K562 (cell line): ENCODE results near the gene SLC1A2. TPM values are rescaled to one million over a fixed set of nuclear protein-coding genes. Genes with fewer than 3 reads are reported as not detected.

Experiments
- ATAC-seq: fragments of 200-7000 bp; cut with Tn5 transposase; 3 replicates; pipeline ENCODE4 v1.9.1; 2020; ENCODE audit warnings: moderate library complexity
- BruUV-seq: library from RNA; stranded (reverse); fragments of 400-500 nt; replicated peaks from 2 replicates; lab custom pipeline; 2021; lab: Mats Ljungman, UMichigan
- CTCF ChIA-PET: fragments of 300-600 bp; formaldehyde crosslinking; extraction: SDS; loops from one replicate; lab custom pipeline; 2021; ENCODE audit warnings: low intra/inter-chr PET ratio; lab: Yijun Ruan, JAX
- POLR2A ChIA-PET: fragments of 300-600, 350-650 bp; sonication (Branson Sonifier 250); formaldehyde crosslinking; extraction: SDS; loops from one replicate; lab custom pipeline; 2021; ENCODE audit warnings: antibody characterized with exemption, inconsistent platforms; lab: Yijun Ruan, JAX
- DNase-seq, 4 experiments: peaks; one replicate each; pipeline versions ENCODE4 v3.0.0 to v3.0.0-alpha.2; 2011 to 2018; ENCODE audit warnings: low spot score in 3 of 4, mixed read lengths in 3 of 4; ENCODE audit errors: extremely low read depth in 1 of 4
- FAIRE-seq: peaks from 2 replicates; lab custom pipeline; 2011; peaks lifted over from hg19 to GRCh38; lab: Jason Lieb, UNC
- H2AFZ ChIP-seq: 2 replicates; pipeline ENCODE4 v1.6.0; 2011; ENCODE audit warnings: low read depth, low read length, control low read depth, inconsistent platforms
- H3K27ac ChIP-seq: fragments of 200-600 bp; 3 replicates; pipeline ENCODE4 v1.8.0; 2011; ENCODE audit warnings: low read depth, mild to moderate bottlenecking, control low read depth, inconsistent platforms, low read length, moderate library complexity, mixed read lengths; ENCODE audit errors: extremely low read depth
- H3K27me3 ChIP-seq, 2 experiments: fragments of 300-600 bp in 1 of 2; 2 replicates in 1 of 2; 3 replicates in 1 of 2; pipeline versions ENCODE4 v1.6.0 to v1.8.0; 2011; ENCODE audit warnings: inconsistent platforms in 2 of 2, low read length in 2 of 2, mild to moderate bottlenecking in 1 of 2, mixed read lengths in 1 of 2, moderate library complexity in 1 of 2; ENCODE audit not compliant: control insufficient read depth in 2 of 2, insufficient read depth in 2 of 2
- H3K36me3 ChIP-seq: fragments of 300-600 bp; 3 replicates; pipeline ENCODE4 v1.8.0; 2011; ENCODE audit warnings: mild to moderate bottlenecking, low read length, inconsistent platforms; ENCODE audit not compliant: control insufficient read depth, insufficient read depth
- H3K4me1 ChIP-seq, 2 experiments: fragments of 200-600 bp in 1 of 2; replicated peaks in 1 of 2; 2 replicates in 1 of 2; 3 replicates in 1 of 2; pipeline versions ENCODE4 v1.5.1 to v1.8.0; 2011; ENCODE audit warnings: inconsistent platforms in 2 of 2, low read length in 2 of 2, mild to moderate bottlenecking in 1 of 2, mixed read lengths in 1 of 2, moderate library complexity in 1 of 2; ENCODE audit not compliant: control insufficient read depth in 2 of 2, insufficient read depth in 2 of 2
- H3K4me2 ChIP-seq: 2 replicates; pipeline ENCODE4 v1.6.1; 2011; ENCODE audit warnings: low read length, control low read depth, inconsistent platforms, mixed read lengths; ENCODE audit not compliant: insufficient read depth
- H3K4me3 ChIP-seq: fragments of 200-600 bp; sonication (generic), shearing (Covaris generic); 2 replicates; pipeline ENCODE4 v1.5.1; 2016; ENCODE audit warnings: control low read depth, inconsistent platforms
- H3K79me2 ChIP-seq: fragments of 200-600 bp; 3 replicates; pipeline ENCODE4 v1.8.0; 2011; ENCODE audit warnings: low read length, inconsistent platforms; ENCODE audit not compliant: control insufficient read depth, insufficient read depth
- H3K9ac ChIP-seq, 2 experiments: 2 replicates each; pipeline versions ENCODE4 v1.6.0 to v1.6.1; 2011; ENCODE audit warnings: low read depth in 2 of 2, low read length in 2 of 2, control low read depth in 1 of 2, inconsistent platforms in 1 of 2, mild to moderate bottlenecking in 1 of 2, mixed read lengths in 1 of 2; ENCODE audit not compliant: insufficient read depth in 1 of 2
- H3K9me1 ChIP-seq: one replicate; pipeline ENCODE4 v1.6.0; 2011; ENCODE audit warnings: inconsistent platforms, mild to moderate bottlenecking, low read length, moderate library complexity; ENCODE audit not compliant: control insufficient read depth, insufficient read depth
- H3K9me3 ChIP-seq: replicated peaks from 2 replicates; pipeline ENCODE4 v1.5.1; 2011; ENCODE audit warnings: low read depth, low read length, inconsistent platforms; ENCODE audit not compliant: control insufficient read depth, insufficient read depth
- H4K20me1 ChIP-seq: replicated peaks from 2 replicates; pipeline ENCODE4 v1.6.1; 2011; ENCODE audit warnings: low read length, inconsistent platforms, mixed read lengths; ENCODE audit not compliant: control insufficient read depth, insufficient read depth
- ARID1B ChIP-seq: fragments of 450-650 bp; IDR thresholded peaks from 2 replicates; pipeline ENCODE4 v1.6.1; 2016; ENCODE audit warnings: antibody characterized with exemption, mild to moderate bottlenecking, inconsistent platforms
- ILF3 ChIP-seq: fragments of 450-650 bp; IDR thresholded peaks from 2 replicates; pipeline ENCODE4 v1.6.1; 2018; ENCODE audit warnings: antibody characterized with exemption, mild to moderate bottlenecking, moderate library complexity, borderline replicate concordance
- KDM5B ChIP-seq: fragments of 200-600 bp; sonication (generic); IDR thresholded peaks from 2 replicates; pipeline ENCODE4 v1.6.1; 2012; ENCODE audit warnings: low read depth, mild to moderate bottlenecking, moderate library complexity, low read length, control low read depth, inconsistent platforms; ENCODE audit not compliant: insufficient replicate concordance
- MEF2A ChIP-seq: IDR thresholded peaks from 2 replicates; pipeline ENCODE4 v1.6.1; 2011; ENCODE audit warnings: low read depth, mild to moderate bottlenecking, low read length, moderate library complexity; ENCODE audit not compliant: control insufficient read depth
- MXI1 ChIP-seq: IDR thresholded peaks from 2 replicates; pipeline ENCODE4 v1.6.1; 2011; ENCODE audit warnings: low read depth, mild to moderate bottlenecking, improper control_type of control experiment, low read length
- MYBL2 ChIP-seq, 2 experiments: fragments of 450-650 bp in 1 of 2; sonication (generic) in 1 of 2; formaldehyde crosslinking in 1 of 2; IDR thresholded peaks; 2 replicates each; pipeline versions ENCODE4 v1.6.1 to v1.8.1; 2017 to 2022; ENCODE audit warnings: borderline replicate concordance in 1 of 2, inconsistent platforms in 1 of 2, low read depth in 1 of 2, mild to moderate bottlenecking in 1 of 2, missing genetic modification reagents in 1 of 2, moderate library complexity in 1 of 2
- NELFE ChIP-seq: IDR thresholded peaks from 2 replicates; pipeline ENCODE4 v1.6.1; 2011; ENCODE audit warnings: mild to moderate bottlenecking; ENCODE audit not compliant: insufficient read depth, insufficient read length
- NRF1 ChIP-seq, 2 experiments: fragments of 450-650 bp; IDR thresholded peaks in 1 of 2; conservative IDR thresholded peaks in 1 of 2; 2 replicates each; pipeline ENCODE4 v1.6.1; 2014; ENCODE audit warnings: mild to moderate bottlenecking in 2 of 2
- TCF7 ChIP-seq: sonication (generic); IDR thresholded peaks from 2 replicates; pipeline ENCODE4 v1.6.1; 2016; ENCODE audit warnings: antibody characterized with exemption, borderline replicate concordance
- WGBS: fragments of 100-300 bp; shearing (Covaris generic); methylation state at CpG from one replicate; pipeline ENCODE4 v1.1.6; 2016; ENCODE audit warnings: low coverage, mixed read lengths; ENCODE audit not compliant: insufficient coverage; ENCODE audit errors: missing lambda C conversion rate; 5-methylcytosine and 5-hydroxymethylcytosine counted together
- in situ Hi-C: fragments of 300-500 bp; cut with MboI; formaldehyde crosslinking; loops from 4 replicates; pipeline ENCODE4 v1.15.0; 2018; ENCODE audit warnings: inconsistent platforms, mixed read lengths
- intact Hi-C: fragments of 100-400 bp; cut with micrococcal nuclease; formaldehyde crosslinking; loops from 2 replicates; pipeline ENCODE4 v1.14.2; 2022
- polyA plus RNA-seq, 8 experiments: library from polyadenylated mRNA; depleted of rRNA in 4 of 8; stranded (reverse) in 5 of 8; unstranded in 3 of 8; fragments of >200 nt; fragmentation: Nextera tagmentation in 2 of 8; fragmentation: Illumina TruSeq in 1 of 8; extraction: Ambion mirVana in 2 of 8; extraction: Trizol in 1 of 8; gene quantifications; 2 replicates each; pipeline versions ENCODE4 v1.2.1 to v1.2.3, GENCODE V29; 2011 to 2014; ENCODE audit warnings: inconsistent platforms in 1 of 8, missing spikeins in 1 of 8
- total RNA-seq, 7 experiments: library from RNA; depleted of rRNA in 6 of 7; stranded (reverse); fragments of >200 nt in 6 of 7; fragmentation: Illumina TruSeq in 2 of 7; extraction: Trizol in 2 of 7; gene quantifications; 2 replicates each; pipeline versions ENCODE4 v1.2.1 to v1.2.3, GENCODE V29; 2011 to 2021; ENCODE audit warnings: low replicate concordance in 1 of 7
- TF ChIP-seq, protein P1 (sequence below), 2 experiments: fragments of 450-650 bp; IDR thresholded peaks; 2 replicates each; pipeline ENCODE4 v1.6.1; 2018; ENCODE audit warnings: mild to moderate bottlenecking in 2 of 2, low read depth in 1 of 2; ENCODE audit not compliant: partially characterized antibody in 2 of 2
- TF ChIP-seq, protein P2 (sequence below): fragments of 450-650 bp; formaldehyde crosslinking; IDR thresholded peaks from 2 replicates; pipeline ENCODE4 v1.4.0; 2022; ENCODE audit warnings: missing genetic modification characterization
- TF ChIP-seq, protein P3 (sequence below): fragments of 450-650 bp; IDR thresholded peaks from 2 replicates; pipeline ENCODE4 v1.6.1; 2016; ENCODE audit warnings: mild to moderate bottlenecking
- TF ChIP-seq, protein P4 (sequence below): sonication (generic); formaldehyde crosslinking; IDR thresholded peaks from 2 replicates; pipeline ENCODE4 v1.5.0; 2020; ENCODE audit warnings: missing genetic modification reagents

The SLC1A2 gene
- total and polyA plus RNA-seq, 9 of the 15 experiments (the other 6 are each of a cell fraction or from before 2014, with no cell fraction given): 0.03 to 0.07 (median 0.04) TPM; not detected in 5

DNA sequence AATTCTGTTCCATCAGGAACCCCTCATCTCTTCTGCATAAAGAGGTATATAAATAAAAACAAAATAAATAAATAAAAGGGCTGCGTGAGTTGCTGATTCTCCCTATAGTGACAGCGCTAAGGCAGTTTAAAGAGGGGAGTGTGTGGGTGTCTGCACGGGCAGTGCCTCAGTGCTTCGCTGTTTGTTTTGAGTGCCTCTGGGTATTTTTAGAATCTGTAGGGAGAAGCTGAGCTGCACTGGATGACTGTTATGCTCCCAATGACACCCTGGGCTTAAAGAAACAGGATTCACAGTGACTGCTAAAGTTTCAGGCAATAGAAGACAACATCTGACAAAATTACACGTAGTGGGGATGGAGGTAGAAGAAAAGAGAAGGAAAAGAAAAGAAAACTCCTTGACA lies 38.8 kb downstream of the SLC1A2 start:
- ChIA-PET CTCF (no interaction called here), POLR2A (interaction anchor here (1.3 kb wide), 1 partner anchor 9 kb away, joined by 5 read pairs; no protein-coding TSS in a partner anchor)
- DNase-seq: no peak
- no peak overlapping the region for H3K4me2 ChIP-seq
- WGBS: 0% methylated on average over 5 of the region's 5 CpGs
- ATAC-seq: no peak
- no peak for FAIRE-seq
- no peak overlapping the region for H3K4me3 ChIP-seq
- H2AFZ ChIP-seq: no peak overlapping the region
- H3K9me1 ChIP-seq: no peaks in the 10 kb centered on the region
- no peaks in the 10 kb centered on the region for H3K36me3 ChIP-seq
- H3K27me3 ChIP-seq: peaks cover 2 to 6% of the 10 kb centered on the region in 2 experiments; a peak in 3 of 5 replicates
- H4K20me1 ChIP-seq: no peaks in the 10 kb centered on the region
- no peaks in the 10 kb centered on the region for H3K9me3 ChIP-seq
- no peaks in the 10 kb centered on the region for H3K4me1 ChIP-seq
- intact Hi-C loops: no loop called here
- TF ChIP-seq MXI1 (no peak), ARID1B (no peak), MEF2A (no peak), NELFE (no peak), NRF1 (conservative IDR thresholded peaks at IDR 0.05 in 1 of 2, IDR thresholded peaks at IDR 0.05 in 1 of 2) (no peak), MYBL2 (IDR thresholded peaks at IDR 0.05; ENCODE audit: low read depth) (no peak), MYBL2 (CRISPR knock-in tag; IDR thresholded peaks at IDR 0.05; ENCODE audit: borderline replicate concordance) (no peak), KDM5B (no peak), ILF3 (no peak), TCF7 (no peak)
- TF ChIP-seq, protein P1, sequence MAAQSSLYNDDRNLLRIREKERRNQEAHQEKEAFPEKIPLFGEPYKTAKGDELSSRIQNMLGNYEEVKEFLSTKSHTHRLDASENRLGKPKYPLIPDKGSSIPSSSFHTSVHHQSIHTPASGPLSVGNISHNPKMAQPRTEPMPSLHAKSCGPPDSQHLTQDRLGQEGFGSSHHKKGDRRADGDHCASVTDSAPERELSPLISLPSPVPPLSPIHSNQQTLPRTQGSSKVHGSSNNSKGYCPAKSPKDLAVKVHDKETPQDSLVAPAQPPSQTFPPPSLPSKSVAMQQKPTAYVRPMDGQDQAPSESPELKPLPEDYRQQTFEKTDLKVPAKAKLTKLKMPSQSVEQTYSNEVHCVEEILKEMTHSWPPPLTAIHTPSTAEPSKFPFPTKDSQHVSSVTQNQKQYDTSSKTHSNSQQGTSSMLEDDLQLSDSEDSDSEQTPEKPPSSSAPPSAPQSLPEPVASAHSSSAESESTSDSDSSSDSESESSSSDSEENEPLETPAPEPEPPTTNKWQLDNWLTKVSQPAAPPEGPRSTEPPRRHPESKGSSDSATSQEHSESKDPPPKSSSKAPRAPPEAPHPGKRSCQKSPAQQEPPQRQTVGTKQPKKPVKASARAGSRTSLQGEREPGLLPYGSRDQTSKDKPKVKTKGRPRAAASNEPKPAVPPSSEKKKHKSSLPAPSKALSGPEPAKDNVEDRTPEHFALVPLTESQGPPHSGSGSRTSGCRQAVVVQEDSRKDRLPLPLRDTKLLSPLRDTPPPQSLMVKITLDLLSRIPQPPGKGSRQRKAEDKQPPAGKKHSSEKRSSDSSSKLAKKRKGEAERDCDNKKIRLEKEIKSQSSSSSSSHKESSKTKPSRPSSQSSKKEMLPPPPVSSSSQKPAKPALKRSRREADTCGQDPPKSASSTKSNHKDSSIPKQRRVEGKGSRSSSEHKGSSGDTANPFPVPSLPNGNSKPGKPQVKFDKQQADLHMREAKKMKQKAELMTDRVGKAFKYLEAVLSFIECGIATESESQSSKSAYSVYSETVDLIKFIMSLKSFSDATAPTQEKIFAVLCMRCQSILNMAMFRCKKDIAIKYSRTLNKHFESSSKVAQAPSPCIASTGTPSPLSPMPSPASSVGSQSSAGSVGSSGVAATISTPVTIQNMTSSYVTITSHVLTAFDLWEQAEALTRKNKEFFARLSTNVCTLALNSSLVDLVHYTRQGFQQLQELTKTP (IDR thresholded peaks at IDR 0.05; ENCODE audit: low read depth in 1 of 2, partially characterized antibody in 2 of 2): no peak
- TF ChIP-seq, protein P2, sequence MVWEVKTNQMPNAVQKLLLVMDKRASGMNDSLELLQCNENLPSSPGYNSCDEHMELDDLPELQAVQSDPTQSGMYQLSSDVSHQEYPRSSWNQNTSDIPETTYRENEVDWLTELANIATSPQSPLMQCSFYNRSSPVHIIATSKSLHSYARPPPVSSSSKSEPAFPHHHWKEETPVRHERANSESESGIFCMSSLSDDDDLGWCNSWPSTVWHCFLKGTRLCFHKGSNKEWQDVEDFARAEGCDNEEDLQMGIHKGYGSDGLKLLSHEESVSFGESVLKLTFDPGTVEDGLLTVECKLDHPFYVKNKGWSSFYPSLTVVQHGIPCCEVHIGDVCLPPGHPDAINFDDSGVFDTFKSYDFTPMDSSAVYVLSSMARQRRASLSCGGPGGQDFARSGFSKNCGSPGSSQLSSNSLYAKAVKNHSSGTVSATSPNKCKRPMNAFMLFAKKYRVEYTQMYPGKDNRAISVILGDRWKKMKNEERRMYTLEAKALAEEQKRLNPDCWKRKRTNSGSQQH (CRISPR knock-in tag): no peak
- TF ChIP-seq, protein P3, sequence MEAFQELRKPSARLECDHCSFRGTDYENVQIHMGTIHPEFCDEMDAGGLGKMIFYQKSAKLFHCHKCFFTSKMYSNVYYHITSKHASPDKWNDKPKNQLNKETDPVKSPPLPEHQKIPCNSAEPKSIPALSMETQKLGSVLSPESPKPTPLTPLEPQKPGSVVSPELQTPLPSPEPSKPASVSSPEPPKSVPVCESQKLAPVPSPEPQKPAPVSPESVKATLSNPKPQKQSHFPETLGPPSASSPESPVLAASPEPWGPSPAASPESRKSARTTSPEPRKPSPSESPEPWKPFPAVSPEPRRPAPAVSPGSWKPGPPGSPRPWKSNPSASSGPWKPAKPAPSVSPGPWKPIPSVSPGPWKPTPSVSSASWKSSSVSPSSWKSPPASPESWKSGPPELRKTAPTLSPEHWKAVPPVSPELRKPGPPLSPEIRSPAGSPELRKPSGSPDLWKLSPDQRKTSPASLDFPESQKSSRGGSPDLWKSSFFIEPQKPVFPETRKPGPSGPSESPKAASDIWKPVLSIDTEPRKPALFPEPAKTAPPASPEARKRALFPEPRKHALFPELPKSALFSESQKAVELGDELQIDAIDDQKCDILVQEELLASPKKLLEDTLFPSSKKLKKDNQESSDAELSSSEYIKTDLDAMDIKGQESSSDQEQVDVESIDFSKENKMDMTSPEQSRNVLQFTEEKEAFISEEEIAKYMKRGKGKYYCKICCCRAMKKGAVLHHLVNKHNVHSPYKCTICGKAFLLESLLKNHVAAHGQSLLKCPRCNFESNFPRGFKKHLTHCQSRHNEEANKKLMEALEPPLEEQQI: no peak
- TF ChIP-seq, protein P4, sequence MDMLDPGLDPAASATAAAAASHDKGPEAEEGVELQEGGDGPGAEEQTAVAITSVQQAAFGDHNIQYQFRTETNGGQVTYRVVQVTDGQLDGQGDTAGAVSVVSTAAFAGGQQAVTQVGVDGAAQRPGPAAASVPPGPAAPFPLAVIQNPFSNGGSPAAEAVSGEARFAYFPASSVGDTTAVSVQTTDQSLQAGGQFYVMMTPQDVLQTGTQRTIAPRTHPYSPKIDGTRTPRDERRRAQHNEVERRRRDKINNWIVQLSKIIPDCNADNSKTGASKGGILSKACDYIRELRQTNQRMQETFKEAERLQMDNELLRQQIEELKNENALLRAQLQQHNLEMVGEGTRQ (CRISPR knock-in tag): no peak
- TF ChIP-seq, all 486 proteins: peak for 0
- Histone ChIP-seq H3K79me2 (no peaks in the 10 kb centered on the region), H3K9ac (no peak overlapping the region), H3K27ac (no peak overlapping the region)
- in situ Hi-C loops: no loop called here
- no TSS peak for BruUV-seq
